ENCODE measurements around the gene RPL29.

Gene RPL29

GRCh38 chr3:51964521-51964920, 31.2 kb downstream of the RPL29 start:
- peaks cover 3% of the 10 kb centered on the region for H3K36me3 Mint-ChIP-seq (ENCODE audit: low read depth)
- peaks cover 8% of the 10 kb centered on the region for H3K4me1 Mint-ChIP-seq (ENCODE audit: low read depth)
- H3K27me3 Mint-ChIP-seq (ENCODE audit: low read depth), result peaks cover 2% of the 10 kb centered on the region
- H3K9me3 Mint-ChIP-seq, result no peaks in the 10 kb centered on the region
- no peak overlapping the region for H3K27ac Mint-ChIP-seq
- no peak overlapping the region for H3K4me3 Mint-ChIP-seq
- DNase-seq (ENCODE audit: low spot score), result no peak

- H3K27me3 Mint-ChIP-seq (ENCODE audit: low read depth), result peaks cover 2% of the 10 kb centered on the region
- H3K27ac Mint-ChIP-seq, result no peak overlapping the region
- H3K4me1 Mint-ChIP-seq (ENCODE audit: low read depth), result peaks cover 6% of the 10 kb centered on the region
- no peaks in the 10 kb centered on the region for H3K9me3 Mint-ChIP-seq
- H3K36me3 Mint-ChIP-seq (ENCODE audit: low read depth), result peaks cover 1% of the 10 kb centered on the region
- no peak overlapping the region for H3K4me3 Mint-ChIP-seq
- no peak for DNase-seq (ENCODE audit: low spot score)
Measured at GRCh38 chr3:51963951-51964451, 31.7 kb downstream of the RPL29 start.

- DNase-seq (ENCODE audit: low spot score), result no peak
- Mint-ChIP-seq H3K27ac (no peak overlapping the region), H3K36me3 (ENCODE audit: low read depth) (peaks cover 3% of the 10 kb centered on the region), H3K4me1 (ENCODE audit: low read depth) (peaks cover 2% of the 10 kb centered on the region), H3K27me3 (ENCODE audit: low read depth) (peaks cover 2% of the 10 kb centered on the region), H3K9me3 (no peaks in the 10 kb centered on the region), H3K4me3 (no peak overlapping the region)
Measured at GRCh38 chr3:51962854-51963530, 32.7 kb downstream of the RPL29 start.

- DNase-seq (ENCODE audit: low spot score), result no peak
- H3K36me3 Mint-ChIP-seq (ENCODE audit: low read depth), result peaks cover 3% of the 10 kb centered on the region
- H3K4me3 Mint-ChIP-seq, result no peak overlapping the region
- H3K27ac Mint-ChIP-seq, result no peak overlapping the region
- no peaks in the 10 kb centered on the region for H3K9me3 Mint-ChIP-seq
- H3K4me1 Mint-ChIP-seq (ENCODE audit: low read depth), result peaks cover 2% of the 10 kb centered on the region
- H3K27me3 Mint-ChIP-seq (ENCODE audit: low read depth), result peaks cover 3% of the 10 kb centered on the region
Measured at GRCh38 chr3:51961602-51962569, 33.8 kb downstream of the RPL29 start.

GRCh38 chr3:51961011-51961410, 34.7 kb downstream of the RPL29 start:
- peaks cover 8% of the 10 kb centered on the region for H3K27me3 Mint-ChIP-seq (ENCODE audit: low read depth)
- peaks cover 3% of the 10 kb centered on the region for H3K36me3 Mint-ChIP-seq (ENCODE audit: low read depth)
- H3K4me1 Mint-ChIP-seq (ENCODE audit: low read depth), result no peaks in the 10 kb centered on the region
- H3K4me3 Mint-ChIP-seq, result no peak overlapping the region
- H3K9me3 Mint-ChIP-seq, result no peaks in the 10 kb centered on the region
- H3K27ac Mint-ChIP-seq, result no peak overlapping the region
- DNase-seq (ENCODE audit: low spot score), result no peak

GRCh38 chr3:51960386-51960785, 35.3 kb downstream of the RPL29 start:
- DNase-seq (ENCODE audit: low spot score), result no peak
- peaks cover 3% of the 10 kb centered on the region for H3K36me3 Mint-ChIP-seq (ENCODE audit: low read depth)
- H3K9me3 Mint-ChIP-seq, result no peaks in the 10 kb centered on the region
- H3K27ac Mint-ChIP-seq, result no peak overlapping the region
- no peak overlapping the region for H3K4me3 Mint-ChIP-seq
- peaks cover 8% of the 10 kb centered on the region for H3K27me3 Mint-ChIP-seq (ENCODE audit: low read depth)
- no peaks in the 10 kb centered on the region for H3K4me1 Mint-ChIP-seq (ENCODE audit: low read depth)

GRCh38 chr3:51959651-51960050, 36.0 kb downstream of the RPL29 start:
- H3K4me3 Mint-ChIP-seq, result no peak overlapping the region
- DNase-seq (ENCODE audit: low spot score), result no peak
- no peak overlapping the region for H3K27ac Mint-ChIP-seq
- H3K9me3 Mint-ChIP-seq, result no peaks in the 10 kb centered on the region
- no peaks in the 10 kb centered on the region for H3K4me1 Mint-ChIP-seq (ENCODE audit: low read depth)
- H3K36me3 Mint-ChIP-seq (ENCODE audit: low read depth), result peaks cover 3% of the 10 kb centered on the region
- peaks cover 13% of the 10 kb centered on the region for H3K27me3 Mint-ChIP-seq (ENCODE audit: low read depth)

GRCh38 chr3:51958603-51959521, 36.8 kb downstream of the RPL29 start:
- Mint-ChIP-seq H3K4me3 (no peak overlapping the region), H3K27ac (no peak overlapping the region), H3K36me3 (ENCODE audit: low read depth) (peaks cover 3% of the 10 kb centered on the region), H3K4me1 (ENCODE audit: low read depth) (no peaks in the 10 kb centered on the region), H3K9me3 (no peaks in the 10 kb centered on the region), H3K27me3 (ENCODE audit: low read depth) (peaks cover 21% of the 10 kb centered on the region)
- no peak for DNase-seq (ENCODE audit: low spot score)

GRCh38 chr3:51957520-51958205, 38.0 kb downstream of the RPL29 start:
- no peak for DNase-seq (ENCODE audit: low spot score)
- H3K4me3 Mint-ChIP-seq, result no peak overlapping the region
- H3K27ac Mint-ChIP-seq, result no peak overlapping the region
- no peaks in the 10 kb centered on the region for H3K9me3 Mint-ChIP-seq
- no peaks in the 10 kb centered on the region for H3K4me1 Mint-ChIP-seq (ENCODE audit: low read depth)
- peaks cover 31% of the 10 kb centered on the region for H3K27me3 Mint-ChIP-seq (ENCODE audit: low read depth)
- peaks cover 3% of the 10 kb centered on the region for H3K36me3 Mint-ChIP-seq (ENCODE audit: low read depth)

GRCh38 chr3:51955893-51956770, 39.6 kb downstream of the RPL29 start:
- no peak for DNase-seq (ENCODE audit: low spot score)
- no peak overlapping the region for H3K4me3 Mint-ChIP-seq

GRCh38 chr3:51955175-51955892, 40.4 kb downstream of the RPL29 start, which contains the start of gene GPR62:
TSS of gene GPR62 (plus strand) at chr3:51955381. CDS start at chr3:51955653, 272 bp downstream.
- H3K36me3 Mint-ChIP-seq (ENCODE audit: low read depth), result peaks cover 3% of the 10 kb centered on the region
- H3K9me3 Mint-ChIP-seq, result no peaks in the 10 kb centered on the region
- H3K27ac Mint-ChIP-seq, result no peak within 1 kb of the TSS
- no peaks in the 10 kb centered on the region for H3K4me1 Mint-ChIP-seq (ENCODE audit: low read depth)
- DNase-seq (ENCODE audit: low spot score), result no peak
- peaks cover 33% of the 10 kb centered on the region for H3K27me3 Mint-ChIP-seq (ENCODE audit: low read depth)
- H3K4me3 Mint-ChIP-seq, result no peak within 1 kb of the TSS

More at GRCh38 chr3:51955893-51956770, 39.6 kb downstream of the RPL29 start:
- peaks cover 3% of the 10 kb centered on the region for H3K36me3 Mint-ChIP-seq (ENCODE audit: low read depth)
- H3K9me3 Mint-ChIP-seq, result no peaks in the 10 kb centered on the region
- H3K27ac Mint-ChIP-seq, result no peak overlapping the region
- H3K4me1 Mint-ChIP-seq (ENCODE audit: low read depth), result no peaks in the 10 kb centered on the region
- peaks cover 33% of the 10 kb centered on the region for H3K27me3 Mint-ChIP-seq (ENCODE audit: low read depth)

GRCh38 chr3:51954713-51955112, 41.0 kb downstream of the RPL29 start:
- no peak for DNase-seq (ENCODE audit: low spot score)
- Mint-ChIP-seq H3K27me3 (ENCODE audit: low read depth) (peaks cover 33% of the 10 kb centered on the region), H3K27ac (no peak overlapping the region), H3K4me1 (ENCODE audit: low read depth) (no peaks in the 10 kb centered on the region), H3K9me3 (no peaks in the 10 kb centered on the region), H3K4me3 (no peak overlapping the region), H3K36me3 (ENCODE audit: low read depth) (peaks cover 3% of the 10 kb centered on the region)

Measured in T-helper 2 cell treated with Interferon-gamma antibody and Interleukin-4, amounts not matched to agents 5 μg/mL and 100 μg/mL, for 36 hours (primary cell).